HCT116 (cell line): Measurements from ENCODE around the gene GPR15.

Experiments
- CTCF ChIP-seq, 3 experiments: fragments of 200-600 bp in 1 of 3; sonication (generic) in 1 of 3; IDR thresholded peaks in 2 of 3; conservative IDR thresholded peaks in 1 of 3; 2 replicates each; pipeline ENCODE4 v1.5.1; 2012 to 2017; ENCODE audit warnings: low read depth in 2 of 3, low read length in 2 of 3, antibody characterized with exemption in 1 of 3, borderline replicate concordance in 1 of 3, control low read depth in 1 of 3, mild to moderate bottlenecking in 1 of 3, mixed read lengths in 1 of 3, mixed run types in 1 of 3, moderate library complexity in 1 of 3; ENCODE audit not compliant: insufficient read depth in 1 of 3
- ELF1 ChIP-seq: IDR thresholded peaks from 2 replicates; pipeline ENCODE4 v1.6.1; 2012; ENCODE audit warnings: low read depth, borderline replicate concordance
- EZH2 ChIP-seq: fragments of 200-600 bp; sonication (generic); IDR thresholded peaks from 2 replicates; pipeline ENCODE4 v1.6.1; 2017; ENCODE audit warnings: antibody characterized with exemption, mixed run types
- MAX ChIP-seq: IDR thresholded peaks from 2 replicates; pipeline ENCODE4 v1.6.1; 2012
- POLR2A ChIP-seq: IDR thresholded peaks from 2 replicates; pipeline ENCODE4 v1.7.0; 2011; ENCODE audit warnings: borderline replicate concordance; ENCODE audit not compliant: insufficient read depth, insufficient read length; ENCODE audit errors: extremely low read depth
- POLR2AphosphoS5 ChIP-seq: IDR thresholded peaks from 2 replicates; pipeline ENCODE4 v1.6.1; 2011; ENCODE audit warnings: mild to moderate bottlenecking, low read depth, low read length, moderate library complexity
- REST ChIP-seq: IDR thresholded peaks from 2 replicates; pipeline ENCODE4 v1.6.1; 2012; ENCODE audit warnings: low read depth
- SP1 ChIP-seq: IDR thresholded peaks from 2 replicates; pipeline ENCODE4 v1.6.1; 2012; ENCODE audit warnings: low read depth
- ZBTB33 ChIP-seq: IDR thresholded peaks from 2 replicates; pipeline ENCODE4 v1.6.1; 2011; ENCODE audit warnings: mild to moderate bottlenecking, low read length, moderate library complexity; ENCODE audit not compliant: insufficient replicate concordance; ENCODE audit errors: extremely low read depth

- no peak for TF ChIP-seq EZH2
- peak; percentile 60 to 83 (median 80) for TF ChIP-seq CTCF (IDR thresholded peaks at IDR 0.05 in 2 of 3, conservative IDR thresholded peaks at IDR 0.05 in 1 of 3; ENCODE audit: borderline replicate concordance in 1 of 3, insufficient read depth in 1 of 3, low read depth in 2 of 3, low read length in 2 of 3)
- TF ChIP-seq MAX, result 0 out of 2 replicates have a peak, but pooled peaks have one; percentile 12
- TF ChIP-seq SP1, result no peak
- no peak for TF ChIP-seq POLR2AphosphoS5
- no peak for TF ChIP-seq REST
- no peak for TF ChIP-seq POLR2A
- TF ChIP-seq ZBTB33, result no peak
- TF ChIP-seq ELF1, result no peak
Measured at GRCh38 chr3:98573181-98573728, 41.5 kb downstream of the GPR15 start.
